ENCODE data around the gene GPATCH3.
A peak's percentile ranks its signal among the peaks of the same experiment; 100 is the strongest.
"Not testable (repeated sequence)": the region's sequence is repeated elsewhere in the genome, so short reads cannot be mapped to it uniquely, and the experiment has no call there.

GPATCH3 gene

GRCh38 chr1:26873097-26873496, 27.2 kb downstream of the GPATCH3 start:
- DNase-seq (ENCODE audit: low read depth in 3 of 3): not testable (repeated sequence)

GRCh38 chr1:26864610-26865480, 35.4 kb downstream of the GPATCH3 start:
- peak; percentile 91 to 92 (median 92) for DNase-seq (ENCODE audit: low read depth in 3 of 3)

GRCh38 chr1:26863685-26864077, 36.6 kb downstream of the GPATCH3 start:
- DNase-seq (ENCODE audit: low read depth in 3 of 3): no peak

DNA sequence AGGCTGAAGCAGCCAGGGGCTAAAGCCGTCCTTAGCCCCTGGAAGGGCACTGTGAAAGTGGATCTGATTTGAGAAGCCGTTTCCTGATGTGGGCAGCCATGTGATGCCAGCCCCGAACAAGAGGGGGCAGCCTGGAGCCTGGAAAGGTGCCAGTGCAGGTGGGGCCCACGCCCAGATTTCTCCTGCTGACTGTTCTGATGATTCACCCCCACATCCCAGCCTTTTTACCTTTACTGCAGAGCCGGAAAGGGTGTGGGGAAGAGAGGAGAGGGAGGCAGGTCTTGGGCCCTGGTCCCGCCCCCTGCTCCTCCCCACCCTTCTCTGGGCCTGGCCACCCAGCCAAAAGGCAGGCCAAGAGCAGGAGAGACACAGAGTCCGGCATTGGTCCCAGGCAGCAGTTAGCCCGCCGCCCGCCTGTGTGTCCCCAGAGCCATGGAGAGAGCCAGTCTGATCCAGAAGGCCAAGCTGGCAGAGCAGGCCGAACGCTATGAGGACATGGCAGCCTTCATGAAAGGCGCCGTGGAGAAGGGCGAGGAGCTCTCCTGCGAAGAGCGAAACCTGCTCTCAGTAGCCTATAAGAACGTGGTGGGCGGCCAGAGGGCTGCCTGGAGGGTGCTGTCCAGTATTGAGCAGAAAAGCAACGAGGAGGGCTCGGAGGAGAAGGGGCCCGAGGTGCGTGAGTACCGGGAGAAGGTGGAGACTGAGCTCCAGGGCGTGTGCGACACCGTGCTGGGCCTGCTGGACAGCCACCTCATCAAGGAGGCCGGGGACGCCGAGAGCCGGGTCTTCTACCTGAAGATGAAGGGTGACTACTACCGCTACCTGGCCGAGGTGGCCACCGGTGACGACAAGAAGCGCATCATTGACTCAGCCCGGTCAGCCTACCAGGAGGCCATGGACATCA, 37.2 kb downstream of the GPATCH3 start, which contains the start of gene SFN:
SFN (plus strand) TSS at position 369 of the 904 bp plus-strand sequence; CDS start at position 433, 64 bp downstream.
- DNase-seq (ENCODE audit: low read depth in 3 of 3): peak; percentile 39 to 60 (median 48)

DNA sequence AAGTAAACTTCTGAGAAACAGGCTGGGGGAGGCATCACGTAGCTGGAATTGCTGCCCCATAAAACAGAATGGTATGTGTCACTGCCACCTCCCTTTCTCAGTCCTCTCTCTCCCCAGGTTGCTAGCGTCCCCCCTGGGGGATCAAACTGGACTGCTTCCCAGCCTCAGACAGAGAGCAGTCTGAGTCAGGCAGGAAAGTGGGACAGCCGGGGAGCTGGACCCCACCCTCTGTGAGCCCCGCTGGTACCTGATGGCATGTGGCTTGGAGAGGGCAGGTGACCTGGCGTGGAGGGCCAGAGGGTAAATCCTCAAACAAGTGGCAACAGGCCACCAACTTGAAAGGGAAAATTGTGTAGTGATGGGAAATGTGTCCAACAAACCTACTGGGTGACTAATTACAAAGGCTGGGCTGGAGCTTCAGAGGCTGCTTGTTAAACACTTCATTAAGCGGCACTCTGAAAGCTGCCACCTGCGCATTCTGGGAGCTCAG, 38.3 kb downstream of the GPATCH3 start:
- no peak for DNase-seq (ENCODE audit: low read depth in 3 of 3)

- no peak for DNase-seq (ENCODE audit: low read depth in 3 of 3)
Observed at GRCh38 chr1:26861286-26861701, 39.0 kb downstream of the GPATCH3 start.

DNA sequence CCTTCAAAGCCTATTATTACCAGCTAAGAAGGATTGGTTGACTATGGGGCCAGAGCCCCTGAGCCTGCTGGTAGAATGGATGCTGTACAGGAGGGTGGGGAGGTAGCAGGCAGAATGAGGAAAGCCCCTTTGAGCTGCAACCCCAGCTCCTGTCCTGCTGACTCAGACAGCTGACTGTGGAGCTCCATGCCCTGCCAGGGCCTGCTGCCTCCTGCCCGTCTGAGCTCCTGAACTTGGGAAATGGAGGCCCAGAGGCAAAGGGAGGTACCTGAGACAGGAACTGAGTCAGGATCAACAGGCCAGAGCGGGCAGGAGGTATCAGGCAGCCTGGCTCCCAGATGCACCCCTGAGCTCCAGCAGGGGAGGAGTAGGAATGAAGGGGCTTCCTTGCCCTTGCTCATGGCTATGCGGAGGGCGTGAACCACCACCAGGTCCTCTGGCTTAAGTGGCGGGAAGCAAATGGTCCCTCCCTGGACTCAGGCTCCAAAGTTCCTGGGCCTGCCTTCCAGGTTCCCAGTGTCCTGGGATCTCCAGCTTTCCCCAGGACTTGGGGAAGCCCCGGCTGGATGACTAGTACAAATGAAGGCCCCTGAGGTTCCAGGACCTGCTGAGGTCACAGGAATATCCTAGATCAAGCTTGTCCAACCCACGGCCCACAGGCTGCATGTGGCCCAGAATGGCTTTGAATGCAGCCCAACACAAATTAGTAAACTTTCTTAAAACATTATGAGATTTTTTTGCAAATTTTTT, 41.2 kb downstream of the GPATCH3 start:
- no peak for DNase-seq (ENCODE audit: low read depth in 3 of 3)

- DNase-seq (ENCODE audit: low read depth in 3 of 3): no peak
Observed at GRCh38 chr1:26858160-26858559, 42.1 kb downstream of the GPATCH3 start.

DNA sequence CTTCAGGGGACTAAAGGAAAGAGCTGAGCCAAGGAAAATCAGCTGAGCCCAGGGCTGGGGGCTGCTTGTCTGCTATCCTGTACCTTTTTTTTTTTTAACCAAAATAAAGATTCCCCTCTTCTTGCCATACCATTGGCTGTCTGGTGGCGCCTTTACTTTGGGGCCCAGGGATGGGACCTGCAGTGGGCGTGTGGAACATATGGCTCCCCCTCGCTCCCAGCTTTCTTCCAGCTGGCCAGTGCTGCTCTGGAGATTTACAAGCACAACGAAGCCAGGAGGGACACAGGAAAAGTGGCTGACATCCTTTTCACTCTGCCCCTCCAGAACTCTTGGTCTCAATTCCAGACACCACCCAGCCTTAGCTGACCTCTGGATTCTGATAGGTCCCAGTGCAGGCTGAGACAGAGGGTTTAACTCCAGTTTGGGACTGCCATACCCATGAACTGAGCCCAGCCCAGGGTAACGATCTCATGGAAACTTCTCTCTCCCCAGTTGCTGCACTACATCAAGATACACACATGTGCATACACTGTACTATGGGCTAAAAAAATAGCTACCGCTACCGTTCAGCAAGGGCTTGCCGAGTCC, 42.7 kb downstream of the GPATCH3 start:
- DNase-seq (ENCODE audit: low read depth in 3 of 3): no peak

DNA sequence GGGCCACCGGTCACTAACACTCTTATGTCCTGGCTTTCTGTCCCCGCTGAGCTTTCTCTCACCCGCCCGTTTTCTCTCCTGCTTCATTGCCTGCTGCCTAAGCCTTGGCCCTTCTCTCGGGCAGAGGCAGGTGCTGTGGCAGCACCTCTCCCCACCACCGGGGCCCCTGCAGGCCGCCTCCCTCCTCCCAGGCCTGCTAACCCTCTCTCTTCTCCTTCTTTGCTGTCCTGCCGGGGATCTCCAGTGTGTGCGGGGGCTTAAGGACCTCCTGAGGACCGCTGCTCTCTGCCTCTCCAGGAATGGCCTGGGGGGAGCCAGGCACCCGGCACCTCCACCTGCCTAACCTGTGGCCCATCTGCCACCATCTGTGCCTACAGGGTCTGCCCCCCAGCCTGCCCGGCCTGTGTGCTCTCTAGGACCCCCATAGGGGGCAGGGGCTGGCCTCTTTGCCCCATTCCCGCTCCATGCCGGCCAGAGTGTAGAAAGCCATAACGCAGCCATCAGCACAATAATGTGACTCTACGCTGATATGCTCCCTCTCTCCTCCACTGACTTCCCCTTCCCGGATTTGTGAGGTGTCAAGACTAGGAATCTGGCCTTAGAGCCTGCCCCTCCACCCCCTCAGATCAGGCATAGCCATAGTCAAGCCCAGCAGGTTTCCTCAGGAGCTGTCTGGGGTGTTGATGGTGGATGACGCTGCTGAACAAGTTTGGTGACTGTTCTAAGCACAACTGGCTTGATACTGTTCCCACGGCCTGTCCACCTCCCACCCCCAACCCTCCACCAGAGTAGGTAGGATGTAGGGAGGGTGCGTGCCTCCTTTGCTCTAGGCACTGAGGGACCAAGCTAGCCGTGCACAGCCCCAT, 43.4 kb downstream of the GPATCH3 start:
- no peak for DNase-seq (ENCODE audit: low read depth in 3 of 3)

GRCh38 chr1:26856181-26856580, 44.1 kb downstream of the GPATCH3 start:
- DNase-seq (ENCODE audit: low read depth in 3 of 3): no peak

GRCh38 chr1:26855636-26856035, 44.6 kb downstream of the GPATCH3 start:
- DNase-seq (ENCODE audit: low read depth in 3 of 3): no peak

- no peak for DNase-seq (ENCODE audit: low read depth in 3 of 3)
Observed at GRCh38 chr1:26854906-26855305, 45.4 kb downstream of the GPATCH3 start.

DNA sequence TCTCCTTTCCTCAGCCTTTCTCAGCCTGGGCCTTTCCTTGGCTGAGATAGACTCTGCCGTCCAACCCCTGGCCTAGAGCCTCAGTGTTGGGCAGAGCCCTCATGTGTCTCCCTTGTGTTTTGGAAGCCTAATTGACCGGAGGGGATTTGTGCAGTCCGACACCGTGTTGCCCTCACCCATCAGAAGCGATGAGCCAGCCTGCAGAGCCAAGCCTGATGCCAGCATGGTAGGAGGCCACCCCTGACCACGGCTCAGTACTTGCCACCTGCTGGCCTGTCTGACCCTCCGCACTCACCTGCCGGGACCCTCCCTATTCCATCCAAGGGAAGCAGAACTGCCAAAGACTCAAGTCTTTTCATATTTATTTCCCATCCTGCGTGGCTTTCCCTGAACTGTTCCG, 46.7 kb downstream of the GPATCH3 start:
- no peak for DNase-seq (ENCODE audit: low read depth in 3 of 3)

DNA sequence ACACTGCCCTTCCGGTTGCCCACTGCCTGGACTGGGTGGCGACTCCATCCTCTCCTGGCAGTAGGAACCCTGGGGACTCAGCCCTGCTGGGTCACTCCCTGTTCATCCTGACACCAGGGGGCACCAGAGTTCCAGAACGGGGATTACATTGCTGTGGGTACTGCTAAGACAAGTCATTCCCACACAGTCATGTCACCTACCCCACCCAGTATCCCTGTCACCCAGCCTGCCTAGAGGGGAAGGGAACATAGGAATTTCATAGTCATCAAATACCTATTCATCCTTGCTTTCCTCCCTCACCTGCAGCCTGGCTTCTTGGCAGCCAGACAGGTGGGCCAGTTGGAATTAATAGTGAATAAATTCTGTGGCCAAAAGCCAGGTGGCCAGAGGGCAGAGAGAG, 47.1 kb downstream of the GPATCH3 start:
- DNase-seq (ENCODE audit: low read depth in 3 of 3): peak; percentile 41 to 74 (median 74)

GRCh38 chr1:26852701-26853100, 47.6 kb downstream of the GPATCH3 start:
- DNase-seq (ENCODE audit: low read depth in 3 of 3): no peak

DNA sequence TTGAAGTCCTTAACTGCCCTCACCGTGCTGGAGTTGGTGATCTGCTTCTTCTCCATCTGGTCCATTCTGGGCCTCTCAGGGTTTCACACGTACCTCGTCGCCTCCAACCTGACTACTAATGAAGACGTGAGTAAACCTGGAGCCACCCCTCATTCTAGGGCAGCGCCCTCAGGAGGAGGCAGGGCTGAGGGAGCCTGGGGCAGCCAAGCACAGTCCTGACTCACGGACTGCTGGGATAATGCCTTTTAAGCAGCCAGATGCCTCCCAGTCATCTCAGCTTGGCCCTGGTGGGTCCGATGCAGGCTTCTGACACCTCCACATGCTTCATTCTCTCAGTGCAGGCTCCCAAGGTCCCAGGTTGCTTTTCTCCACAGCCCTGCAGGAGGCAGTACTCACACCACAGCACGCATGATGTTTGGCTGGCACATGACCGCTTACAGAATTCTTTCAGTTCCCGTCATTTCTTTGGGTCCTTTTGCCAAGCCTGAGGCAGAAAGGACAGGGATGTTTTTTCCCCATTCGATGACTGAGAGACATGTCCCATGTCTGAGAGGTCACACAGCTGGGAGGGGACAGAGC, 49.1 kb downstream of the GPATCH3 start:
- DNase-seq (ENCODE audit: low read depth in 3 of 3): no peak

- no peak for DNase-seq (ENCODE audit: low read depth in 3 of 3)
Observed at GRCh38 chr1:26848941-26849774, 51.1 kb downstream of the GPATCH3 start.

DNA sequence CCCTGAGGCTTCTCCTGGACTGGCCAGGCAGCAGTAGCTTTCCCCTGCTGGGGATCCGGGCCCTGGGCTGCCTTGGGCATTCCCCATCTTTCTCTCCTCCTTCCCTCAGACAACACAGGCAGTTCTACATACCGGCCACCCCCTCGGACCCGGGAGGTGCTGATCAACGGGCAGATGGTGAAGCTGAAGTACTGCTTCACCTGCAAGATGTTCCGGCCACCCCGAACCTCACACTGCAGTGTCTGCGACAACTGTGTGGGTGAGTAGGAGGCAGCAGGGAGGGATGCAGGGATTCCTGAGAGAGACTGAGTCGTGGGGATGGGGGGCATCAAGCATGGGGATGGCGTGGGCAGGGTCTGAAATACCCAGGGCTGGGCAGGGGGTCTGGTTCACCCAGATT, 51.8 kb downstream of the GPATCH3 start:
- DNase-seq (ENCODE audit: low read depth in 3 of 3): no peak
